Liver (tissue), 3 donors: ENCODE results near the gene COBL.

Experiments used
- CTCF ChIP-seq: fragments of 150-350 bp; IDR thresholded peaks from 2 replicates; pipeline ENCODE4 v1.5.1; 2017; ENCODE audit warnings: improper control_type of control experiment, low read depth, low read length; ENCODE audit not compliant: missing input control
- EGR1 ChIP-seq, 2 donors: IDR thresholded peaks; 2 replicates each; pipeline ENCODE4 v1.6.1; 2016 to 2018; ENCODE audit warnings: antibody characterized with exemption in 2 of 2, low read depth in 2 of 2
- GABPA ChIP-seq, 2 donors: IDR thresholded peaks in 1 of 2; conservative IDR thresholded peaks in 1 of 2; 2 replicates each; pipeline ENCODE4 v1.6.1; 2016; ENCODE audit warnings: antibody characterized with exemption in 2 of 2, mild to moderate bottlenecking in 1 of 2, moderate library complexity in 1 of 2
- JUND ChIP-seq, 2 donors: IDR thresholded peaks; 2 replicates each; pipeline ENCODE4 v1.6.1; 2016; ENCODE audit warnings: antibody characterized with exemption in 2 of 2
- MAX ChIP-seq: IDR thresholded peaks from 2 replicates; pipeline ENCODE4 v1.6.1; 2016; ENCODE audit warnings: antibody characterized with exemption
- RAD21 ChIP-seq, 2 donors: IDR thresholded peaks; 2 replicates each; pipeline ENCODE4 v1.6.1; 2016; ENCODE audit warnings: antibody characterized with exemption in 2 of 2, mild to moderate bottlenecking in 2 of 2
- RXRA ChIP-seq, 2 donors: IDR thresholded peaks; 2 replicates each; pipeline ENCODE4 v1.6.1; 2017 to 2018; ENCODE audit warnings: antibody characterized with exemption in 2 of 2, mild to moderate bottlenecking in 1 of 2
- SP1 ChIP-seq: IDR thresholded peaks from 2 replicates; pipeline ENCODE4 v1.6.1; 2018; ENCODE audit warnings: antibody characterized with exemption, mild to moderate bottlenecking
- TAF1 ChIP-seq: conservative IDR thresholded peaks from 2 replicates; pipeline ENCODE4 v1.6.1; 2016; ENCODE audit warnings: antibody characterized with exemption, mild to moderate bottlenecking
- YY1 ChIP-seq: IDR thresholded peaks from 2 replicates; pipeline ENCODE4 v1.6.1; 2016; ENCODE audit warnings: antibody characterized with exemption, mild to moderate bottlenecking
- ZBTB33 ChIP-seq: IDR thresholded peaks from 2 replicates; pipeline ENCODE4 v1.6.1; 2016; ENCODE audit warnings: antibody characterized with exemption
- donor health status: healthy.
- donor health status: healthy.

- no peak for TF ChIP-seq ZBTB33
- no peak for TF ChIP-seq CTCF
- no peak for TF ChIP-seq SP1
- no peak for TF ChIP-seq MAX
- no peak for TF ChIP-seq JUND (IDR thresholded peaks at IDR 0.05)
- TF ChIP-seq EGR1 (IDR thresholded peaks at IDR 0.05; ENCODE audit: low read depth in 2 of 2), result no peak
- TF ChIP-seq RAD21 (IDR thresholded peaks at IDR 0.05), result no peak
- TF ChIP-seq GABPA (IDR thresholded peaks at IDR 0.05 in 1 of 2, conservative IDR thresholded peaks at IDR 0.05 in 1 of 2), result no peak
- no peak for TF ChIP-seq RXRA (IDR thresholded peaks at IDR 0.05)
- no peak for TF ChIP-seq YY1
- no peak for TF ChIP-seq TAF1
These were observed 346.5 kb downstream of the COBL start for GRCh38 chr7:50970092-50970491.
